GM21576 (cell line): Measurements from ENCODE around the gene CFD.
"Not testable (repeated sequence)": the region's sequence is repeated elsewhere in the genome, so short reads cannot be mapped to it uniquely, and the experiment has no call there.

ENCODE experiments used
- ATAC-seq: cut with Tn5 transposase; IDR thresholded peaks from one replicate; pipeline ENCODE4 v1.9.1; 2021; ENCODE audit warnings: mild to moderate bottlenecking, moderate library complexity; ENCODE audit not compliant: unreplicated experiment

Gene CFD

GRCh38 chr19:870963-871401, 11.5 kb downstream of the CFD start:
- ATAC-seq = no peak

- ATAC-seq = no peak
Measured at GRCh38 chr19:871446-872265, 12.2 kb downstream of the CFD start.

- ATAC-seq = peak; percentile 43
Measured at GRCh38 chr19:872266-872951, 12.9 kb downstream of the CFD start.

- no peak for ATAC-seq
Measured at GRCh38 chr19:873084-873483, 13.6 kb downstream of the CFD start.

GRCh38 chr19:873561-874041, 14.1 kb downstream of the CFD start:
- ATAC-seq = no peak

- no peak for ATAC-seq
Measured at GRCh38 chr19:875265-875879, 15.9 kb downstream of the CFD start.

GRCh38 chr19:876089-876488, 16.6 kb downstream of the CFD start:
- ATAC-seq = no peak

GRCh38 chr19:876780-877314, 17.4 kb downstream of the CFD start:
- no peak for ATAC-seq

GRCh38 chr19:877992-878660, 18.7 kb downstream of the CFD start:
- not testable (repeated sequence) for ATAC-seq

- not testable (repeated sequence) for ATAC-seq
Measured at GRCh38 chr19:878751-879561, 19.5 kb downstream of the CFD start.

- no peak for ATAC-seq
Measured at GRCh38 chr19:879711-880438, 20.4 kb downstream of the CFD start.

- no peak for ATAC-seq
Measured at GRCh38 chr19:881385-882071, 22.1 kb downstream of the CFD start.

- no peak for ATAC-seq
Measured at GRCh38 chr19:882871-883497, 23.5 kb downstream of the CFD start.

GRCh38 chr19:883661-884211, 24.3 kb downstream of the CFD start:
- no peak for ATAC-seq

GRCh38 chr19:884420-885211, 25.2 kb downstream of the CFD start:
- ATAC-seq = no peak

- ATAC-seq = no peak
Measured at GRCh38 chr19:885536-886224, 26.2 kb downstream of the CFD start.

- no peak for ATAC-seq
Measured at GRCh38 chr19:887072-887471, 27.6 kb downstream of the CFD start.
